ENCODE data around the gene CDK19.

CDK19 gene

DNA sequence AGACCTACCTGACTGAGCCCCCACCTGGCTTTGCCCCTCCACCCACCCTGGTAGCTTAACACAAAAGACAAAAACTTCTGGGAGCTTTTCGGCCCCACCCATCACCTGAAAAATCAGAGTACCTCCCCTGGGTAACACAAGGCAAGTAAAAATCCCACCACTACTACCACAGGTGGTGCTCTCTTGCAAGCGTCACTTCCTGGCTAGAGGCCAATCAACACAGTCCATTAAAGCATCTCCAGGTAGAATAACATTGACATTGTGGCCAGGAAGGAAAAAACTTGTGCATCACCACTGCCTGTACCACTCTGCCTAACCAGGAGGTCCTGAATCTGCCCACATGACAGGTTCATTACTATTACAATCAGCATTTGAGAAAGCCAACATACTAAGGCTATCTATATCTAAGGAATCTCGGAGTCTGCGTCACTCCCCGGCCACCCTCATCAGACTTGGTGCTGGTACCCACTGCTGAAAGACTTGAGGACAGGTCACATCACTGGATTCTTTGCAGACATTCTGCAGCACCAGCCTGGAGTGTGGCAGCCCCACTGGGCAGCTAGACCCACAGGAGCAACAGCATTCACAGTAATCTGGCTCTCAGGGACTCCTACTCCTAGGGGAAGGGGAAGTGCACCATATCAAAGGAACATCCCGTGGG lies 125.9 kb downstream of the CDK19 start:
- FAIRE-seq (no peak), DNase-seq (ENCODE audit: insufficient read length, low spot score) (no peak)

DNA sequence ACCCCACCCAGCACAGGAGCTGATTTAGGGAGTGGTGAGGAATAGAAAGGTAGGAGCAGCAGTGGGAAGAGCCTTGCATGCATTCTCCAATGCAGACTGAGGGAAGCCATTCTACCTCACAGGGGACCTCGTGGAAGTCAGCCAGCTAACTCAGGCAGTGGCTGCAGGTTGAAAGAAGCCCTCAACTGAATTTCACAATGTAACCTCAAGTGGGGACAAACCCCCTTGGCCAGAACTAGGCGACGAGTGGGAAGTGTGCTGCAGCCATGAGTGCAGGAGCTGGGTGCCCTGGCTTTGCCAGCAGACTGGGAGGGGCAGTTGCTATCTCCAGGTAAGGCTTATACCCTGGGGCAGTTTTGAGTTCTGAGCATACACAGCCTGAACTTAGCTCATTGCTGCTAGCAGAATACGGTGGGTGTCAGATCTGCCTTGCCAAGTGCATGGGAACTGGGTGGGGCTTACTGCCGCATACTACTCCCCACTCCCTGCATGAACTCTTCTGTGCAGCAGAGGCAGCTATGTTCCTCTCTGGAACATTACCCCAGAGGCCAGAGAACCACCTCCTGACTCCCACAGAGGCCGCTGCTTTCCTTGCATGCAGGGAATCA lies 126.5 kb downstream of the CDK19 start:
- no peak for TF ChIP-seq POLR2A (IDR thresholded peaks at IDR 0.05; ENCODE audit: low read depth, low read length)
- FAIRE-seq (no peak), DNase-seq (ENCODE audit: insufficient read length, low spot score) (no peak)

More for the DNA sequence above, 125.9 kb downstream of the CDK19 start:
- TF ChIP-seq POLR2A (IDR thresholded peaks at IDR 0.05; ENCODE audit: low read depth, low read length): no peak

DNA sequence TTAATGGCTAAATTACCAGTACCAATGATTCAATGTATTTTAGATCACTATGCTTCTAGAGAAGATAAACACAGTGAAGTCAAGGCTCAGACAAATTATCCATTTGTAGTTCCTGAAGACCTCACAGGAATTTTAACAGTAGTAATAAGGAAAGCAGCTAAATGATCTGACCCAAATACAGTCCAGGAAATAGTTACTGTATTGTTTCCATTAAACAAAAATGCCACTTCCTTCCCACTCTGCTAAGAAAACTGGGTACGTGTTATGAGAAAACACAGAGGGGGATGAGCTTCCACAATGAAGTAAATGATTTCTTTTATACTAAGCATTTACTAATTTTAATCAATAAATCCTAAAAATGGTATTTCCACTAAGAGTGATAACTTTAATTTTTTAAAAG lies 127.9 kb downstream of the CDK19 start:
- TF ChIP-seq POLR2A (IDR thresholded peaks at IDR 0.05; ENCODE audit: low read depth, low read length): no peak
- DNase-seq (ENCODE audit: insufficient read length, low spot score) (no peak), FAIRE-seq (no peak)

DNA sequence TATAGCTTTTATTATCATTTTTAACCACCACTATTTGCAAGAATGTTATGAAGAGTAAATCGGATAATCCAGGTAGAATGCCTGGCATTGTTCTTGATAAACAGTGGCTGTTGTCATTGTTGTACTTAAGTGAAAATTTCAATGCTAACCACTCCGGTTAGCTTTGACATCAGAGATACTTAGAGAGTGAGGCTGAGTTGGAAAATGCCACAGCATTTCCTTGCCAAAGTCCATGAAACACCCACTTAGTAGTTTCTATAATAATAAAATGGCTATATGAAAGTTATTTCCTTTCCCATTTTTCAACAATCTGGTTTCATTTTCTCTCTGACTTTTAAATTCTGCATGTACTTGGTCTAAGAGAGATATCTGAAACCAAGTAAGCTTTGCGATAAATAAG lies 132.0 kb downstream of the CDK19 start:
- DNase-seq (ENCODE audit: insufficient read length, low spot score): no peak
- FAIRE-seq: no peak
- no peak for TF ChIP-seq POLR2A (IDR thresholded peaks at IDR 0.05; ENCODE audit: low read depth, low read length)

DNA sequence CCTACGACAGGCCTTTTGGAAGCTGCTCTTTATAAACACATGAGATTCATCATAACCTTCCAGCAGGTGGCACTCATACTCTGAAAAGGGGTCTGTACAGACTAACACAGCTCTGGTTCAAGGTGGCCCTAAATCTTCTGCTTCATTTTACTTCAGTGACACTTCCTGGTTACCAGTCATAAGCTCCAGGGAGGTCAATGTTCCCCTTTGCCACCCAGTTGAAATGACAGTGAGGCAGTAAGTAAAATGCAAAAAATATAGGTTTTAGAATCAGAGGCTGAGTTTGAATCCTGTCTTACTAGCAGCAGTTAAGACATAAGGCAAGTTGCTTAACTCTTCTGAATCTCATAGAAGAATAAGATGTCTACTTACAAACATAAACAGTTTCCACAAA lies 132.8 kb downstream of the CDK19 start:
- peak; percentile 87 for FAIRE-seq
- no peak for TF ChIP-seq POLR2A (IDR thresholded peaks at IDR 0.05; ENCODE audit: low read depth, low read length)
- peak; percentile 12 for DNase-seq (ENCODE audit: insufficient read length, low spot score)

DNA sequence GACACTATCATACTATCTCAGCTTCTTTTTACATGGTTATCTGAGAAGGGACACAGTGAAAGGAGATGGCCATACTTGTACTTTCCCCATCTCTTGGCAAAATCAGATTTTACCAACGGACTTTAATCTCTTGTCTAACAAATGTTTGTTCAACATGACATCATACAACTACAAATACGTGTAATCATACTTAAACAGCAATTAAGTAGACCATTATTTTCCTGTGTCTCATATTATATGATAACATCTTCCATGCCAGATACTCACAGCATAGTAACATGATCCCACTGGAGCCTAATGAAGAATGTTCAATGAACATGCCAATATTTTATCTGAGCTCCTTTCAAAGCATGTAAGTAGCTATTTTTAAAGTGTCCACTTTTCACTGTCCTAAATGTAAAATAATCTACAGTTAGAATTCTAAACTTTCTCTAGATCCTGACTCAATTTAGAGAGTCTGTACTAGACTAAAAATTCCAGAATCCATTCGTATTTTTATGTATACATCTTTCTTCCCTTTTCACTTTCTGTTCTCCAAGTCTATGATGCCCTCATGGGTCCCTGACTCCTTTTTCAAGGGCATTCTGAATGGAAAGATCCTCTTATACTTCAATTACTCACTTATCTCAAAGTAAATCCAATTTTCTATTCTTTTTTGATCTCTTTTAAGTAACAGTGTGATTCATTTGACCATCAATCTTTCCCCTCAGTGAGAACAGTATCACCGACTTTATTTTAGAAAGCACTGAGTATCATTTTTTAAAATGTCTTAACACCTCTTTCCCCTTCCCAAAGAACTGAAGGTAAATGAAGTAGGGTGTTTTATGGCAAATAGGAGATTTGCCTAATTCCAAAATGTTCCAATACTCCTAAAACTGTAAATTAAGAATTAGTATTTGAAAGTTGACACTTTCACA lies 133.5 kb downstream of the CDK19 start:
- FAIRE-seq (no peak), DNase-seq (ENCODE audit: insufficient read length, low spot score) (no peak)
- TF ChIP-seq POLR2A (IDR thresholded peaks at IDR 0.05; ENCODE audit: low read depth, low read length): no peak

DNA sequence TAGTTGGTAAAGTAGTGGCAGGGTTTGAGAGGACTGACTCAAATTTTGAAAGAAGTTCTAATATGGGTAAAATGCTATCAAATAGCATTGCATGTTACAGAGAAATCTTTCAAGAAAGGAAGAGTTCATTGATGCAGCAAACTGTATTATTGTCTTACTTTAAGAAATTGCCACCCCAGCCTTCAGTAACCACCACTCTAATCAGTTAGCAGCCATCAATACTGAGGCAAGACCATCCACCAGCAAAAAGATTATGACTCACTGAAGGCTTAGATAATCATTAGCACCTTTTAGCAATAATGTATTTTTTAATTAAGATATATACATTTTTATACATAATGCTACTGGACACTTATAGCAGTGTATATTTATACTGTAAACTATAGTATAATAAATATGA lies 138.9 kb downstream of the CDK19 start:
- FAIRE-seq: no peak
- no peak for TF ChIP-seq POLR2A (IDR thresholded peaks at IDR 0.05; ENCODE audit: low read depth, low read length)
- DNase-seq (ENCODE audit: insufficient read length, low spot score): no peak

DNA sequence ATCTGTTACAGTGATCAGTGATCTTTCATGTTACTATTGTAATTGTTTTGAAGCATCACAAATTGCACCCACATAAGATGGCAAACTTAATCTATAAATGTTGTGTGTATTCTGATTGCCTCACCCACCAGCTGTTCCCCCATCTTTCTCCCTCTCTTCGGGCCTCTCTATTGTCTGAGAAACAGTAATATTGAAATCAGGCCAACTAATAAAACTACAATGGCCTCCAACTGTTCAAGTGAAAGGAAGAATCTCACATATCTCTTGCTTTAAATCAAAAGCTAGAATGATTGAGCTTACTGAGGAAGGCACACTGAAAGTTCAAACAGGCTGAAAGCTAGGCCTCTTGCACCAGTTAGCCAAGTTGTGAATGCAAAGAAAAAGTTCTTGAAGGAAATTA lies 141.2 kb downstream of the CDK19 start:
- DNase-seq (ENCODE audit: insufficient read length, low spot score): no peak
- no peak for FAIRE-seq
- TF ChIP-seq POLR2A (IDR thresholded peaks at IDR 0.05; ENCODE audit: low read depth, low read length): no peak

DNA sequence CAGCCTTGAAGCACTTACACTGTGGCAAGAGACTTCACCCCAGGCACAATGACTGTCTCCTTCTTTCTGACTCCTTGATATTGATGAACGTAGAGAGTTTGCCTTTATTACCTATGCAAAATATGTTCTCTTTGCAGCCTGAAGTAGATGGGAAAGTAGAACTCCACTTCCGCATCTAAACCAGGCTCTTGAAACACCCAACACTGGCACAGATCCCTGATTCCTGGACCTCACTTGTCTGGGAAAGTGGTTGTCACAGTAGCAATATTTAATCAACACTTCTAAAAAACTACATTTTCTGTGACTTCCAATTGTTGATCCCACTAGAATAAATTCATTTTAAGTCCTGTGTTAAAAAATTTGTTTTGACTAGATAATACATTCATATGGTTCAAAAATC lies 143.1 kb downstream of the CDK19 start:
- TF ChIP-seq POLR2A (IDR thresholded peaks at IDR 0.05; ENCODE audit: low read depth, low read length): no peak
- FAIRE-seq (no peak), DNase-seq (ENCODE audit: insufficient read length, low spot score) (no peak)

DNA sequence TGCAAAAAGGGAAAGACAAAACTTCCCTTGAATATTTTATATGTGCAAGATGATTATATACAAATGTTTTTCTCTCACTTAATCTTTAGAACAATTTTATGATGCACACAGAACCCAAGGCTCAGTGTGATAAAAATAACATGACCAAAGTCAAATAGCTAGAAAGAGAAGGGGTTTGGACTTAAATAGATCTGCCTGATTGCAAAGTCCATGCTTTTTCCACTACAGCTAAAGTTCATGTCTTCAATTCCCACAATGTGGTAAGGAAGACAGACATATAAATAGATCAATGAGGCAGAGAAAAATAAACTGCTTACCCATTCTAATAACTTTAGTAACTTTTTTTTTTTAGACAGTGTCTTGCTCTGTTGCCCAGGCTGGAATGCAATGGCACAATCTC lies 143.8 kb downstream of the CDK19 start:
- FAIRE-seq (no peak), DNase-seq (ENCODE audit: insufficient read length, low spot score) (no peak)
- no peak for TF ChIP-seq POLR2A (IDR thresholded peaks at IDR 0.05; ENCODE audit: low read depth, low read length)

DNA sequence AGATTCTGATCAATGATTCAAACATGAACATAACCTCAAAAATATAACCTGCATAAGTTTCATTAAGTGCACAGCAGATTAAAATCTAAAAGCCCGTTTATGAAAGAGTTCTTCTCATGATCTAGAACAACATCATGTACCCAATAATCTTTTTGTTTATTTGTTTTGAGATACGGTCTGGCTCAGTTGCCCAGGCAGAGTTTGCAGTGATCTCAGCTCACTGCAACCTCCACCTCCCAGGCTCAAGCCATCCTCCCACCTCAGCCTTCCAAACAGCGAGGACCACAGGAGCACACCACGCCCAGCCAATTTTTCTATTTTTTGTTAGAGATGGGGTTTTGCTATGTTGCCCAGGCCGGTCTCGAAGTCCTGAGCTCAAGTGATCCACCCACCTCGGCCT lies 149.7 kb downstream of the CDK19 start:
- TF ChIP-seq POLR2A (IDR thresholded peaks at IDR 0.05; ENCODE audit: low read depth, low read length): no peak
- FAIRE-seq (no peak), DNase-seq (ENCODE audit: insufficient read length, low spot score) (no peak)

DNA sequence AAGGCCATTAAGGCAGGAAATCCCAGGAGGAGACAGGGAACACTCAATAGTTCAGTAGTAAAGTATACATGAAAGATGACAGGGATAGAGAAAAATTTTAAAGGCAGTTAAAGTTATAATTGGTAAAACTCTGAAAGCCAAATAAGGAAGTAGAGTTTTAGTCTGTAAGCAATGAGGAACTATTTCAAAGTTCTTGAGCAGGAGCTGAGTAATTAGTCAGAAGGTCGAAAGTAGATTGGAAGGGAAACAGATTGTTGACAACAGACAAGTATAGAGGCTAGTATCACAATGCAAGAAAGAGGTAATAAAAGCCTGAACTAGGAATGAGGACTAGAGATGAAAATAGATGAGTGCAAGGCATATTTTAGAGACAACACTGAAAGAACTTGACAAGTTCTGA lies 150.3 kb downstream of the CDK19 start:
- TF ChIP-seq POLR2A (IDR thresholded peaks at IDR 0.05; ENCODE audit: low read depth, low read length): no peak
- no peak for DNase-seq (ENCODE audit: insufficient read length, low spot score)
- no peak for FAIRE-seq

DNA sequence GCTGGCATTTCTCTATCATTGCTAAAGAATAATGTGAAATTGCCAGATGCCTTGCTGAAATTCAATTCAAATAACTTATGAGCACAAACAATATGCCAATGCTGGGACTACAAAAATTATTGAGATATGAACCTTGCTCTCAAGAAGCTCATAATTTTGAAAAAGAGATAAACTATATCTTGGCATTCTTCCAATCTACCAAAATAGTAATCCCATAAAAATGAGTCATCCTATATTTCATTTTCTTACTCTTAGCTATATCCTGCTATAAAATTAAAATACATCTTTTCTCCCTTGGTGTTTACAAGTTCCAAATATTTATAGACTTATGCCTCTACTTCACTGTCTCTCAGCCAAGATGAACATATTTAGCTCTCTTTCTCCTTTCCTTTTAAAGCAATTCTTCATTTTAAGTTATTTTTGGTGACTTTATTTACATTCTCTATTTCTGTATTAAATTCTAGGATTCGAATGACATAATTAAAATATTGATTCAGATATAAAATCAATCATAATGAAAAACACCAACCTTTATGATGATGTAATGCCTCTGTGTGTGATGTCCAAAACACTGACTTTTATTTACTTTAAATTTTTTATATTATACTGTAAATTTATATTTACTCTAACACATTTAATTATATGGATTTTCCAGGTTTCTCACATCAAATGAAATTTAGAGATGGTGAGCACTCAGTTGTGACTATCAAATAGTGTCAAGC lies 152.6 kb downstream of the CDK19 start:
- DNase-seq (ENCODE audit: insufficient read length, low spot score) (no peak), FAIRE-seq (no peak)
- no peak for TF ChIP-seq POLR2A (IDR thresholded peaks at IDR 0.05; ENCODE audit: low read depth, low read length)

DNA sequence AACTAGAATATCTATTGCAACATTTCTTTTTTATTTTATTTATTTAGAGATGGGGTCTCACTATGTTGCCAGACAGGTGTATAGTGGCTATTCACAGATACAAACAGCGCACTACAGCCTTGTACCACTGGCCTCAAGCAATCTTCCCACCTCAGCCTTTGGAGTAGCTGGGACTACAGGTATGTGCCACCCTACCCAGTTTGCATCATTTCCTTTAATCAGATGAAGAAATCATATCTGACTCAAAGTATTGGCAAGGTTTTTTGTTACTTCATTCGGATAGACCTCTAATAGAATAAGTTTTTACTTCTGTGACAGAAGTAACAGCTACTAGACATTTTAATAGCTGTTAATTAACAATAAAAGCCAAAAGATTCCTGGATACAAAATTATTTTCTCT lies 153.9 kb downstream of the CDK19 start:
- no peak for FAIRE-seq

More for the DNA sequence above, 153.9 kb downstream of the CDK19 start:
- TF ChIP-seq POLR2A (IDR thresholded peaks at IDR 0.05; ENCODE audit: low read depth, low read length): no peak
- no peak for DNase-seq (ENCODE audit: insufficient read length, low spot score)
